Measurements from ENCODE around the gene TNP1.

Gene TNP1

DNA sequence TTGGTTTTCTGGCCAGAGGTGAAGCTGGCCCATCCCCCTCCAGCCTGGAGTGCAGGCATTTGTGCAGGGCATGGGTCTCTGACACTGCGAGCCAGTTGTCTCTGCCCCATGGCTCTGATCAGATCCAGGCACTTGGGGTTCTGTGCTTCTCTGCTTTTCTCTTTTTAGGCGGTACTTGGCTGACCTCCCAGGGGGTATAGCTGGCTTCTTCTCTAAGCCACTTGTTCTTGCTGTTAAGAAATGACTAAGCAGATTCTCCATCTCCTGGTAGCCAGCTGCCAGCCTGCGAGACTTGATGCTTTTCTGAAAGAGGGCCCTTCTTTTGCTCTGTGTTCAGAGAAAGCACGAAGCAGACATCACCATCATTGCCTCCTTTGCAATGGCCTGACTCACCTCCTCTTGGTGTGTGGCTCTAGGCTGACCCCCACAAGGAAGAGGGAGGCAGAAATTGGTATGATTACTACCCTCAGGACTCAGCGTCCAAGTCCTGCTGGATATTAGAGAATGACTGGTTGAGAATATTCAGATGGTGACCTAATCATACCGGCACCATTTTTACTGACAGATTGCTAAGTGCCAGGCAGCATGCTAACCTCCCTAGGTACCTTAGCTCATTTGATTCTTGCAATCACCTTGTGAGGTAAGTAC lies 32.7 kb downstream of the TNP1 start:
- no peak for DNase-seq (ENCODE audit: insufficient read length, low spot score)
- FAIRE-seq, result no peak
- TF ChIP-seq, protein P1, sequence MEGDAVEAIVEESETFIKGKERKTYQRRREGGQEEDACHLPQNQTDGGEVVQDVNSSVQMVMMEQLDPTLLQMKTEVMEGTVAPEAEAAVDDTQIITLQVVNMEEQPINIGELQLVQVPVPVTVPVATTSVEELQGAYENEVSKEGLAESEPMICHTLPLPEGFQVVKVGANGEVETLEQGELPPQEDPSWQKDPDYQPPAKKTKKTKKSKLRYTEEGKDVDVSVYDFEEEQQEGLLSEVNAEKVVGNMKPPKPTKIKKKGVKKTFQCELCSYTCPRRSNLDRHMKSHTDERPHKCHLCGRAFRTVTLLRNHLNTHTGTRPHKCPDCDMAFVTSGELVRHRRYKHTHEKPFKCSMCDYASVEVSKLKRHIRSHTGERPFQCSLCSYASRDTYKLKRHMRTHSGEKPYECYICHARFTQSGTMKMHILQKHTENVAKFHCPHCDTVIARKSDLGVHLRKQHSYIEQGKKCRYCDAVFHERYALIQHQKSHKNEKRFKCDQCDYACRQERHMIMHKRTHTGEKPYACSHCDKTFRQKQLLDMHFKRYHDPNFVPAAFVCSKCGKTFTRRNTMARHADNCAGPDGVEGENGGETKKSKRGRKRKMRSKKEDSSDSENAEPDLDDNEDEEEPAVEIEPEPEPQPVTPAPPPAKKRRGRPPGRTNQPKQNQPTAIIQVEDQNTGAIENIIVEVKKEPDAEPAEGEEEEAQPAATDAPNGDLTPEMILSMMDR (IDR thresholded peaks at IDR 0.05; ENCODE audit: insufficient read depth, missing control alignments), result no peak

DNA sequence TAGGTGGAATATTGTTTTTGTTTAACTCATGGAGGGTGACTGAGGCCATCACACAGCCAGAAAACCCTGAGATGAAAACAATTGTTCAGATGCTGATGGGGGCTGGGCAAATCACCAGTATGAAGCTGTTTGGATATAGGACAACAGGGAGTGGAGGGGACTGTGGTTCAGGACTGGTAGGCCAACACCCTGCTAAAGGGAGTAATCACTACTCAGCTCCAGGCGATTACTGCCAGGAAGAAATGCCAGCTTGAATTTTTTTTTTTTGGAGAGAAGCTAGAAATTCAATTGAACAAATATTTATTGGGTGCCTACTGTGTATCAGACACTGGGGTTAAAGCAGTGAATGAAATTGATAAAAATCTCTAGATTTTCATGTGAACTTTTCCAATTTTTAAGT lies 37.4 kb downstream of the TNP1 start:
- TF ChIP-seq, protein P1 (IDR thresholded peaks at IDR 0.05; ENCODE audit: insufficient read depth, missing control alignments), result no peak
- no peak for DNase-seq (ENCODE audit: insufficient read length, low spot score)

DNA sequence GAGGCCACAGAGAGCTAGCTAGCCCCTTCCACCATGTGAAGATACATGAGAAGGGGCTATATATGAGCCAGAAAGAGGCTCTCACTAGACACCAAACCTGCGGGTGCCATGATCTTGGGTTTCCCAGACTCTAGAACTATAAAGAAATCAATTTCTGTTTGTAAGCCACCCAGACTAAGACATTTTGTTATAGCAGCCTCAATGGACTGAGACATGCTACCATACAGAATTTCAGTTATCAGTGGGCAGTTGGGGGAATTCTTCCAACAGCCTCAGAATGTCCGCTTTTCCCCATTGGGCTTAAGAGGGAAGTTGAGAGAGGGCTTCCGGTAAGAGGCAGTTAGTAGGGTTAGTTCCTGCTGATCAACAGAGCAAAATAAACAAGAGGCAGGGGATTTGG lies 39.2 kb downstream of the TNP1 start:
- FAIRE-seq (no peak), DNase-seq (ENCODE audit: insufficient read length, low spot score) (no peak)
- TF ChIP-seq, protein P1 (IDR thresholded peaks at IDR 0.05; ENCODE audit: insufficient read depth, missing control alignments), result no peak

More for the DNA sequence above, 37.4 kb downstream of the TNP1 start:
- no peak for FAIRE-seq

DNA sequence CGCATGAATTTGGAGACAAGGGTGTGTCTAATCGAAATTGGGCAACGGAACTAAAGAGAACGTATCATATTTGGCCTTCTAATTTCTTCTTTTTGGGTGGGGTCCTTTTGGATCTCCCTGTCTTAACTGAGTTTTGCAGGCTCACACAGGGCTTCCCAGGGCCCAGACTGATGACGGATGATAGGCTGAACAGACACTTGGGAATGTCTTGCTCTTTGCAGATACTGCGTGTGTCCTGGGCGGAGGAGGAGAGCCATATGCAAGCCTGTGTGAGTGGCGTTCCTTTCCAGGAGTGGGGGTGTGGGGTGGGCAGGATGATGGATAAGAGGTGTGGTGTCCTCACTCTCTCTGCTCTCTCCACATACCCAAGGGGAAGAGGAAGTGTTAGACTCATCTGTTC lies 40.1 kb downstream of the TNP1 start:
- TF ChIP-seq, protein P1 (IDR thresholded peaks at IDR 0.05; ENCODE audit: insufficient read depth, missing control alignments), result no peak
- DNase-seq (ENCODE audit: insufficient read length, low spot score) (no peak), FAIRE-seq (no peak)

DNA sequence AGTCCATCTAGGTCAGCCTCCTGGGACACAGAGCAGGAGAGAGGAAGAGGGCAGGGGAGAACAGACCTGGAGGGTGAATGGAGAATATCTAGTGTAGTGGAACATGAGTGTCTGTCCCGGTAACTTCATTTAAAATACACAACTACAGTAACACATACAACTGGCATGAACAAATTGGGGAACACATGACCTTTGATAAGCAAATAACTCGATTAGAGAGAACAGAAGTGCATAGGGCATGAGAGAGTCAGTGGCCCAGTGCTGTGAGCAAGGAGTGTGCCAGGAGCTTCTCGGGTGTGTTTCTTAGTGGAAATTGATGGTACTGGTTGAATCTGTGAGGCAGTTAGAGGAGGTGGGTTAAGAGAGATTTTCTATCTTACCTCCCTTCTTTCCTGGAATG lies 40.8 kb downstream of the TNP1 start:
- TF ChIP-seq, protein P1 (IDR thresholded peaks at IDR 0.05; ENCODE audit: insufficient read depth, missing control alignments), result no peak
- DNase-seq (ENCODE audit: insufficient read length, low spot score) (no peak), FAIRE-seq (no peak)

DNA sequence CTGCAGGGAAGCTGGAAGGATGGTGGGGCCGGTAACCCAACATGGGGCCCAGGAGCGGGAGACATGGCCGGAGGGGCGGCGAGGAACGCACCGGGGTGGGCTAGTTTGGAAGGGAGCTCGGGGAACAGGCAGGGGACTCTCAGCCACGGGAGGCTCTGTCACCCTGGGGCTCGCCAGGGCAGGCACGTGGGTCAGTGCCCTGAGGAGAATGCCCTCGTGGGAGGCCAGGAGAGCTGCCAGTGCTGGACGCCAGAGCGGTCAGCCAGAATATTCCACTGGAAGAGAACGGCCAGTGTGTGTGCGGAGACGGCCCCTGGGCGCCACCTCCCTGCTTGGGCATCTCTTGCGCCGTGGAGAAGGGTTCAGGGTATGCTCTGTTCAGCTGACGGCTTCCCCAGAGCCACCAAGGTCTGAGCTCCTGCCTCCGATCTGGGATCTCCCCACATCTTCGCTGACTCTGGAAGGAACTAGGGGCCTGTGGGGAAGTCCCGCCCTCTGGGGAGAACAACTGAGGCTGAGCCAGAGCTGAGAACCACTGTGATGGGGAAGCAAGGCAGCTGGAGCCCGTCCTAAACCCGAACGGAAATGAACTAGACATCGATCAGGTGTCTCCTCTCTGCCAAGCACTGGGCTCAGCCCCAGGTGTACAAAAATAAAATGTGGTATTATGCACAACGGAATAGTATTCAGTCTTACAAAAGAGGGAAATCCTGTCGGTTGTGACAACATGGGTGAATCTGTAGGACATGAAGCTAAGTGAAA lies 49.3 kb downstream of the TNP1 start:
- FAIRE-seq, result no peak
- TF ChIP-seq, protein P1 (IDR thresholded peaks at IDR 0.05; ENCODE audit: insufficient read depth, missing control alignments), result no peak

More for the DNA sequence above, 49.3 kb downstream of the TNP1 start:
- DNase-seq (ENCODE audit: insufficient read length, low spot score), result no peak

Data from D721Med (cell line).